ENCODE measurements around the gene BACH2. TPM values are rescaled to one million over a fixed set of nuclear protein-coding genes. Genes with fewer than 3 reads are reported as not detected.
A peak's percentile ranks its signal among the peaks of the same experiment; 100 is the strongest.

BACH2 gene
- total RNA-seq, 2 experiments from 2014 or later = 157 to 170 TPM

- intact Hi-C loops (cut with DNase I, micrococcal nuclease) = no loop called here
- DNase-seq = no peak
- H3K27me3 Mint-ChIP-seq = no peaks in the 10 kb centered on the region
- CTCF ChIA-PET = interaction anchor here (1.0 kb wide), 1 partner anchor 8 kb away, joined by 3 read pairs; no protein-coding TSS in a partner anchor
- ATAC-seq (ENCODE audit: poor library complexity) = no peak
- TF ChIP-seq CTCF (IDR thresholded peaks at IDR 0.05) = no peak
- H3K4me1 Mint-ChIP-seq (ENCODE audit: low read depth) = peaks cover 26% of the 10 kb centered on the region
- H3K4me1 ChIP-seq (ENCODE audit: insufficient read depth, low read length) = peaks cover 38% of the 10 kb centered on the region
- peaks cover 32% of the 10 kb centered on the region for H3K36me3 Mint-ChIP-seq (ENCODE audit: low read depth)
- H3K4me3 ChIP-seq (ENCODE audit: low read length) = no peak overlapping the region
- peaks cover 9 to 10% of the 10 kb centered on the region in 2 experiments for H3K9me3 ChIP-seq (ENCODE audit: control insufficient read depth in 1 of 2, insufficient read depth in 1 of 2, low read length in 2 of 2)
- no peaks in the 10 kb centered on the region for H3K36me3 ChIP-seq (ENCODE audit: insufficient read depth, low read length)
- POLR2A ChIA-PET = interaction anchor here (0.8 to 4.1 kb wide), 8 partner anchors 10 to 76 kb away, joined by 3 to 24 read pairs (median 4); partner anchors contain the start of gene BACH2
- no peak overlapping the region for H3K27ac Mint-ChIP-seq
- H3K9me3 Mint-ChIP-seq = peaks cover 6% of the 10 kb centered on the region
- H3K27me3 ChIP-seq (ENCODE audit: control insufficient read depth in 1 of 2, insufficient read depth in 2 of 2, low read length in 2 of 2) = no peaks in the 10 kb centered on the region
- no peak overlapping the region for H3K4me3 Mint-ChIP-seq
- H3K27ac ChIP-seq (ENCODE audit: low read depth in 1 of 2, low read length in 2 of 2) = no peak overlapping the region
Observed at GRCh38 chr6:90220273-90220672, 76.4 kb downstream of the BACH2 start.

GRCh38 chr6:90219209-90219985 lies 77.2 kb downstream of the BACH2 start:
- peaks cover 6% of the 10 kb centered on the region for H3K9me3 Mint-ChIP-seq
- H3K27ac ChIP-seq (ENCODE audit: low read depth in 1 of 2, low read length in 2 of 2) = peak overlapping the region; percentile 56 to 89
- peak in 5 of 14 experiments; percentile 16 to 57 (median 44) for DNase-seq
- peaks cover 43% of the 10 kb centered on the region for H3K4me1 ChIP-seq (ENCODE audit: insufficient read depth, low read length)
- H3K27ac Mint-ChIP-seq = no peak overlapping the region
- H3K36me3 ChIP-seq (ENCODE audit: insufficient read depth, low read length) = no peaks in the 10 kb centered on the region
- peaks cover 9 to 10% of the 10 kb centered on the region in 2 experiments for H3K9me3 ChIP-seq (ENCODE audit: control insufficient read depth in 1 of 2, insufficient read depth in 1 of 2, low read length in 2 of 2)
- H3K27me3 ChIP-seq (ENCODE audit: control insufficient read depth in 1 of 2, insufficient read depth in 2 of 2, low read length in 2 of 2) = no peaks in the 10 kb centered on the region
- H3K36me3 Mint-ChIP-seq (ENCODE audit: low read depth) = peaks cover 30% of the 10 kb centered on the region
- H3K4me3 ChIP-seq (ENCODE audit: low read length) = peak overlapping the region; percentile 4
- ChIA-PET CTCF (interaction anchor here (0.5 to 2.0 kb wide), 6 partner anchors 15 to 260 kb away, joined by 3 to 5 read pairs (median 4); no protein-coding TSS in a partner anchor), POLR2A (interaction anchor here (0.6 to 4.7 kb wide), 17 partner anchors 10 to 279 kb away, joined by 3 to 41 read pairs (median 6); partner anchors contain the start of gene BACH2)
- no peak for TF ChIP-seq CTCF (IDR thresholded peaks at IDR 0.05)
- no peaks in the 10 kb centered on the region for H3K27me3 Mint-ChIP-seq
- intact Hi-C loops (cut with DNase I, micrococcal nuclease) = loop anchor here in 1 of 2 experiments (1.0 to 5.0 kb wide), 9 partner anchors 33 to 267 kb away; partner anchors contain the start of gene BACH2
- peak; percentile 10 for ATAC-seq (ENCODE audit: poor library complexity)
- H3K4me3 Mint-ChIP-seq = no peak overlapping the region
- H3K4me1 Mint-ChIP-seq (ENCODE audit: low read depth) = peaks cover 24% of the 10 kb centered on the region

GRCh38 chr6:90218959-90219208 lies 77.8 kb downstream of the BACH2 start:
- CTCF ChIA-PET = interaction anchor here (0.5 to 2.0 kb wide), 8 partner anchors 16 to 260 kb away, joined by 3 to 5 read pairs (median 3); no protein-coding TSS in a partner anchor
- Mint-ChIP-seq H3K27ac (no peak overlapping the region), H3K9me3 (peaks cover 6% of the 10 kb centered on the region), H3K27me3 (no peaks in the 10 kb centered on the region), H3K4me1 (ENCODE audit: low read depth) (peaks cover 27% of the 10 kb centered on the region), H3K4me3 (no peak overlapping the region), H3K36me3 (ENCODE audit: low read depth) (peaks cover 28% of the 10 kb centered on the region)
- POLR2A ChIA-PET = interaction anchor here (0.6 to 4.7 kb wide), 16 partner anchors 10 to 278 kb away, joined by 3 to 41 read pairs (median 6); partner anchors contain the start of gene BACH2
- ATAC-seq (ENCODE audit: poor library complexity) (peak; percentile 63), DNase-seq (peak in 2 of 14 experiments; percentile 19 to 54)
- Histone ChIP-seq H3K9me3 (ENCODE audit: control insufficient read depth in 1 of 2, insufficient read depth in 1 of 2, low read length in 2 of 2) (peaks cover 9 to 10% of the 10 kb centered on the region in 2 experiments), H3K27ac (ENCODE audit: low read depth in 1 of 2, low read length in 2 of 2) (peak overlapping the region; percentile 56 to 89), H3K4me1 (ENCODE audit: insufficient read depth, low read length) (peaks cover 43% of the 10 kb centered on the region), H3K36me3 (ENCODE audit: insufficient read depth, low read length) (no peaks in the 10 kb centered on the region), H3K4me3 (ENCODE audit: low read length) (peak overlapping the region; percentile 4), H3K27me3 (ENCODE audit: control insufficient read depth in 1 of 2, insufficient read depth in 2 of 2, low read length in 2 of 2) (no peaks in the 10 kb centered on the region)
- TF ChIP-seq CTCF (IDR thresholded peaks at IDR 0.05) = no peak
- intact Hi-C loops (cut with DNase I, micrococcal nuclease) = loop anchor here in 1 of 2 experiments (1.0 to 5.0 kb wide), 11 partner anchors 15 to 266 kb away; partner anchors contain the start of gene BACH2
